ENCODE data around the gene SVEP1.

DNA sequence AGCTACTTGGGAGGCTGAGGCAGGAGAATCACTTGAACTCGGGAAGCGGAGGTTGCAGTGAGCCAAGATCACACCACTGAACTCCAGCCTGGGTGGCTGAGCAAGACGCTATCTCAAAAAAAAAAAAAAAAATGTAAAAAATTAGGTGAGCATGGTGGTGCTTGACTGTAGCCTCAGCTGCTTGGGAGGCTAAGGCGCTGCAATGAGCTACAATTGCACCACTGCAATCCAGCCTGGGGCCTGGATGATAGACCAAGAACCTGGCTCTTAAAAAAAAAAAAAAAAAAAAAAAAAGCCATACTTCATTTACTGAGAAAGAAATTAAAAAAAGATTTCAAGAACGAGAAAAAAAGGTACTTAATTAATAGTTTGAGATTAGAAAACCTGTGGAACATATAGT is 62.1 kb downstream of the SVEP1 start:
- no peak for TF ChIP-seq CTCF (IDR thresholded peaks at IDR 0.05; ENCODE audit: insufficient read depth, low read length, poor library complexity, severe bottlenecking)
- TF ChIP-seq EZH2phosphoT487 (conservative IDR thresholded peaks at IDR 0.05; ENCODE audit: low read length): no peak
